Body of pancreas (tissue), 4 donors: ENCODE data around the gene EML6. TPM values are rescaled to one million over a fixed set of nuclear protein-coding genes. Genes with fewer than 3 reads are reported as not detected.

Source experiments
- ATAC-seq: fragments of 150-250 bp; one replicate; pipeline ENCODE4 v1.9.1; 2016
- DNase-seq, 4 donors: peaks; one replicate each; pipeline ENCODE4 v3.0.0-alpha.2; 2019
- H3K27ac ChIP-seq, 4 donors: fragments of 200-600 bp; sonication (generic); 1 replicate in 3 of 4; 2 replicates in 1 of 4; pipeline versions ENCODE4 v1.5.1 to v1.6.1; 2016 to 2019; ENCODE audit warnings: mild to moderate bottlenecking in 1 of 4, mixed read lengths in 1 of 4, moderate library complexity in 1 of 4
- H3K27me3 ChIP-seq, 2 donors: fragments of 200-600 bp; sonication (generic); one replicate each; pipeline ENCODE4 v1.6.0; 2016; ENCODE audit warnings: mild to moderate bottlenecking in 1 of 2
- H3K36me3 ChIP-seq, 2 donors: fragments of 200-600 bp; sonication (generic); replicated peaks in 1 of 2; 2 replicates each; pipeline ENCODE4 v1.5.1; 2016; ENCODE audit warnings: low read depth in 2 of 2; ENCODE audit not compliant: insufficient read depth in 1 of 2
- H3K4me1 ChIP-seq: fragments of 200-600 bp; sonication (generic); one replicate; pipeline ENCODE4 v1.6.0; 2016
- H3K4me3 ChIP-seq, 2 donors: fragments of 200-600 bp; sonication (generic); 1 replicate in 1 of 2; 2 replicates in 1 of 2; pipeline ENCODE4 v1.5.1; 2016 to 2019
- H3K9me3 ChIP-seq, 3 donors: fragments of 200-600 bp; sonication (generic); 1 replicate in 2 of 3; 2 replicates in 1 of 3; pipeline ENCODE4 v1.5.1; 2016
- POLR2A ChIP-seq, 3 donors: fragments of 450-650 bp; IDR thresholded peaks; one replicate each; pipeline ENCODE4 v1.6.1; 2016; ENCODE audit warnings: antibody characterized with exemption in 3 of 3, mild to moderate bottlenecking in 2 of 3
- whole genome bisulfite sequencing, 2 donors: methylation state at CpG; one replicate each; pipeline ENCODE4 v1.1.5; 2017; 5-methylcytosine and 5-hydroxymethylcytosine counted together
- intact Hi-C: fragments of 100-400 bp; cut with DNase I; formaldehyde crosslinking; loops from one replicate; pipeline ENCODE4 v1.15.1; 2023
- total RNA-seq, 2 donors: library from RNA; depleted of rRNA; stranded (reverse); fragments of >200 nt; gene quantifications; one replicate each; pipeline ENCODE4 v1.1.0, GENCODE V29; 2016
- TF ChIP-seq, protein P1 (sequence below), 7 experiments: fragments of 450-650 bp in 4 of 7; fragments of 200-600 bp in 3 of 7; sonication (generic) in 3 of 7; IDR thresholded peaks; one replicate each; pipeline ENCODE4 v1.5.1; 2016 to 2019; ENCODE audit warnings: antibody characterized with exemption in 7 of 7

The EML6 gene
- total RNA-seq, 2 donors from 2014 or later, result 2.3 to 2.6 TPM

DNA sequence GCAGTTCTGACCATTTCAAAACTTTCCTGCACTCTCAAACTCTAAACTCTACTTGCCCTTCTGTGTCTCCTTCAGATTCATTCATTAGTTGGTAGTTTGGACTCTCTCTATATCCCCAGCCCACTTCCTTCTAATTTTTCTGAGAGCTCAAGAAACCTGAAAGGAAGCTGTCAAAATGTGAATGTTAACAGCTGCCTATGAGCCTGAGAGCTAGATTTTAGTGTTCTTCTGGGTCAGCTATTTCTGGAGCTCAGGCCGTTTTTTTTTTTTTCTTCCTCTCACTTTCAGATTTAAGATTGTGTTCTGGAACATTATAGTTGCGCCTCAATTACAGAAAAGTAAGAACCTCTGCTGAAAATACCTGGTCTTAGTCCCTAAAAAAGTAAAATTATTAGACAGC is 253.7 kb downstream of the EML6 start:
- 15 to 42% methylated on average over 2 of the region's 2 CpGs for WGBS, 2 donors
- Histone ChIP-seq H3K4me1 (peaks cover 69% of the 10 kb centered on the region), H3K9me3 (no peaks in the 10 kb centered on the region), H3K27me3 (no peaks in the 10 kb centered on the region), H3K4me3 (no peak overlapping the region), H3K36me3 (no peaks in the 10 kb centered on the region), H3K27ac (peak overlapping the region in 3 of 4 donors; percentile 22 to 57 (median 44))
- intact Hi-C loops, result no loop called here
- no peak for DNase-seq
- ATAC-seq, result no peak
- TF ChIP-seq, protein P1, sequence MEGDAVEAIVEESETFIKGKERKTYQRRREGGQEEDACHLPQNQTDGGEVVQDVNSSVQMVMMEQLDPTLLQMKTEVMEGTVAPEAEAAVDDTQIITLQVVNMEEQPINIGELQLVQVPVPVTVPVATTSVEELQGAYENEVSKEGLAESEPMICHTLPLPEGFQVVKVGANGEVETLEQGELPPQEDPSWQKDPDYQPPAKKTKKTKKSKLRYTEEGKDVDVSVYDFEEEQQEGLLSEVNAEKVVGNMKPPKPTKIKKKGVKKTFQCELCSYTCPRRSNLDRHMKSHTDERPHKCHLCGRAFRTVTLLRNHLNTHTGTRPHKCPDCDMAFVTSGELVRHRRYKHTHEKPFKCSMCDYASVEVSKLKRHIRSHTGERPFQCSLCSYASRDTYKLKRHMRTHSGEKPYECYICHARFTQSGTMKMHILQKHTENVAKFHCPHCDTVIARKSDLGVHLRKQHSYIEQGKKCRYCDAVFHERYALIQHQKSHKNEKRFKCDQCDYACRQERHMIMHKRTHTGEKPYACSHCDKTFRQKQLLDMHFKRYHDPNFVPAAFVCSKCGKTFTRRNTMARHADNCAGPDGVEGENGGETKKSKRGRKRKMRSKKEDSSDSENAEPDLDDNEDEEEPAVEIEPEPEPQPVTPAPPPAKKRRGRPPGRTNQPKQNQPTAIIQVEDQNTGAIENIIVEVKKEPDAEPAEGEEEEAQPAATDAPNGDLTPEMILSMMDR (IDR thresholded peaks at IDR 0.05), result no peak
- TF ChIP-seq POLR2A (IDR thresholded peaks at IDR 0.05), result no peak

DNA sequence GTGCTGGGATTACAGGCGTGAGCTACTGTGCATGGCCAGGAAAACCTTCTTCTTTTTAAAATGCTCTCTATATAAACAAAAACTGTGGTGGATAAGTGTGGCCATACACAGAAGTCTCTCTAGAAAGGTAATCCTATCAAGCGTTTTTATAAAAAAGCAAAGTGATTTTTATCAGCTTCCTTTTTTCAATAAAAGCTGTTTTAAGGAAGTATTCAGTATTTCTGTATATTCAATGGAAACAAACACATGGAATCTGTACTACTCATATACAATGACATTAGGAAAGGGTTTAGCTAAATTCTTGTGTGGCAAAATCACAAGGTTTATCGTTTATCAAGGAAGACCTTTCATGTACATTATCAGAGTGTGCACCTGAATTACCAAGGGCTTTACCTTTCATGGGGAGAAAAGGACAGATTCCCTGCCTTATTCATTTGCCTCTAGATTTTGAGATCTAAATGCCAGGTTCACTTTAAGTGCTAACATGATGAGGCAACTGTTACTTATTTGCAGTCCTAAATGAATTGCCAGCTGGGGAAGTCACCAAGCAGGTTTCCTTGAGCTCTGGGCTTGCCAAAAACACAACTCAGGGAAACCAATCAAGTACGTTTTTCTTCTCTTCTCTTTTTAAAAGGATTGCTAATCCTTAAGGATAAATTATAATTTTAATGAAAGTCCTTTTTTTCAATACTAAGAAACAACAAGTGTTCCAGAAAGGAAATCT is 256.0 kb downstream of the EML6 start:
- peak; percentile 84 to 91 (median 86) for DNase-seq
- peaks cover 89% of the 10 kb centered on the region for H3K4me1 ChIP-seq
- no peak overlapping the region for H3K4me3 ChIP-seq
- H3K27ac ChIP-seq, result peak overlapping the region; percentile 26 to 78 (median 66)
- H3K9me3 ChIP-seq, result no peaks in the 10 kb centered on the region
- 19 to 21% methylated on average over 4 of the region's 4 CpGs for WGBS, 2 donors
- ATAC-seq, result peak; percentile 92
- intact Hi-C loops, result no loop called here
- TF ChIP-seq, protein P1 (IDR thresholded peaks at IDR 0.05), result no peak
- no peak for TF ChIP-seq POLR2A (IDR thresholded peaks at IDR 0.05)
- H3K27me3 ChIP-seq, result no peaks in the 10 kb centered on the region
- no peaks in the 10 kb centered on the region for H3K36me3 ChIP-seq

DNA sequence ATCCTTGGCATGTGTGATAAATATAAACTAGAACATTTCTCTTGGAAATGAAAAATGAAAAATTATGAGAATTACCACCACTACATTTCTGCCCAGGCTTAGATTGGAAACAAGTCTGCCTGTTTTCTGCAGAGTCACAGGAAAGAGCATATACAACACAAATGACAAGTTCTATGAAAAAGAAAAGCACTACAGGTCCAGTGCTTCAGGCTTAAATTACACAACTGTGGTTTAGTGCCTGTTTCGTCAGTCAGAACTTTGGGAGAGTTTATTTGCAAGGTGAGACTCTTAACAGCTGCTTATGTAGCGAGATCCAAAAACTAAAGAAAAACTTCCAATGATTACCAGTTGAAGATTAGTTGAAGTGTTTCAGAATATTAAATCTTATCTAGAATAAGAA is 257.9 kb downstream of the EML6 start:
- TF ChIP-seq, protein P1 (IDR thresholded peaks at IDR 0.05), result no peak
- TF ChIP-seq POLR2A (IDR thresholded peaks at IDR 0.05), result no peak
- peaks cover 83% of the 10 kb centered on the region for H3K4me1 ChIP-seq
- no peaks in the 10 kb centered on the region for H3K36me3 ChIP-seq
- H3K9me3 ChIP-seq, result no peaks in the 10 kb centered on the region
- peak overlapping the region in 3 of 4 donors; percentile 65 to 78 (median 73) for H3K27ac ChIP-seq
- no peaks in the 10 kb centered on the region for H3K27me3 ChIP-seq
- intact Hi-C loops, result no loop called here
- WGBS, 2 donors, result 30 to 37% methylated on average over 2 of the region's 2 CpGs
- H3K4me3 ChIP-seq, result no peak overlapping the region
- DNase-seq, result peak in 1 of 4 donors; percentile 46
- ATAC-seq, result peak; percentile 62

DNA sequence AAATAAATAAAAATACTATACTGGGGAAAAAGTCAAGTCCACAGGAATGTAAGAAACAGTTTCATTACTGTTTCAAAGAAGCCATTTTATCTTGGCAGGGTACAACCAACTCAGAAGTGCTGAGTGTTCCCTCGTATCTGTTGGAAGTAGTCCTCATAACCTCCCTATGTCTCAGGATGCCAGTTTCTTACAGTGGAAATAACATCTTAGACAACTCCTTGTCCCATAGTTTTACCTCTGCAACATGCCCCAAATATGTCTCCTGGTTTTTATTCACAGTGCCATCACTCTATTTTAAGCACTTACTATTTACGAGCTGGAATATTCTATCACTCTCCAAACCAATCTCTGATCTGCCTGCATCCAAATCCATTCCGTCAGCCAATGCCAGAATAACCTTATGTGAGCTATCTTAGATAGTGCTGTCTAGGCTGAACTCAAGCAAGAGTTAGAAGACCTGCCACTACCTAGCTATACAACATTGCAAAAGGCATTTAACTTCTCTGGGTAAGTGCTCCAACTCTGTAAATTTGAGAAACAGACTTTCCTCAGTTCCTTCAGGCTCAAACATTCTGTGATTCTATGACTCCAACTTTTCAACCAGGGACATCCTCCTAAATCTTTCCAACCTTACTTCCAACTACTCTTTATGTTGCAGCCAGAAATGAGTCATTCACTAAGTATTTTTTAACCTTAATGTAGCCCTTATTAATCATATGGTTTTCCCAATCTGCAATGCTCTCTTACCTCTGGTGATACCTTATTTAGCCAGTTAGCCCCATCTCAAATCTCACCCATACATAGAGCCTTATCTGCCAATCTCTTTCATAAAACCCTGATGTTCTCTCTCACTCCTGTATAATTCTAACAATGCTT is 260.1 kb downstream of the EML6 start:
- DNase-seq (no peak), ATAC-seq (no peak)
- intact Hi-C loops, result no loop called here
- Histone ChIP-seq H3K27me3 (no peaks in the 10 kb centered on the region), H3K27ac (peak overlapping the region in 2 of 4 donors; percentile 2 to 30), H3K4me1 (peaks cover 74% of the 10 kb centered on the region), H3K4me3 (no peak overlapping the region), H3K9me3 (no peaks in the 10 kb centered on the region), H3K36me3 (no peaks in the 10 kb centered on the region)
- 36 to 42% methylated on average over 3 of the region's 3 CpGs for WGBS, 2 donors
- TF ChIP-seq, protein P1 (IDR thresholded peaks at IDR 0.05), result no peak
- TF ChIP-seq POLR2A (IDR thresholded peaks at IDR 0.05), result no peak
